SJSA1 (cell line): ENCODE measurements around the gene FBXW2. TPM values are rescaled to one million over a fixed set of nuclear protein-coding genes. Genes with fewer than 3 reads are reported as not detected.
"Not testable (repeated sequence)": the region's sequence is repeated elsewhere in the genome, so short reads cannot be mapped to it uniquely, and the experiment has no call there.

Experiments used
- DNase-seq, 2 experiments: peaks; one replicate each; pipeline ENCODE4 v3.0.0-alpha.2; 2015 to 2020; ENCODE audit warnings: low spot score in 2 of 2, low read depth in 1 of 2
- H3K27ac ChIP-seq: fragments of 250-450 bp; sonication (Bioruptor Pico); 2 replicates; pipeline ENCODE4 v1.5.1; 2020; ENCODE audit warnings: mild to moderate bottlenecking, moderate library complexity
- H3K27me3 ChIP-seq: fragments of 250-450 bp; sonication (Bioruptor Pico); replicated peaks from 2 replicates; pipeline ENCODE4 v1.5.1; 2020; ENCODE audit warnings: mild to moderate bottlenecking, moderate library complexity
- H3K36me3 ChIP-seq: fragments of 250-450 bp; sonication (Bioruptor Pico); 2 replicates; pipeline ENCODE4 v1.5.1; 2020; ENCODE audit warnings: mild to moderate bottlenecking
- H3K4me1 ChIP-seq: fragments of 250-450 bp; sonication (Bioruptor Pico); replicated peaks from 2 replicates; pipeline ENCODE4 v1.6.1; 2021; ENCODE audit warnings: mild to moderate bottlenecking
- H3K4me3 ChIP-seq: fragments of 250-450 bp; sonication (Bioruptor Pico); 2 replicates; pipeline ENCODE4 v1.5.1; 2020; ENCODE audit warnings: mild to moderate bottlenecking
- H3K9me3 ChIP-seq: fragments of 250-450 bp; sonication (Bioruptor Pico); replicated peaks from 2 replicates; pipeline ENCODE4 v1.5.1; 2020; ENCODE audit warnings: mild to moderate bottlenecking
- total RNA-seq: library from RNA; depleted of rRNA; stranded (reverse); fragments of >200 nt; shearing (Covaris generic); gene quantifications from 2 replicates; pipeline ENCODE4 v1.2.3, GENCODE V29; 2014

Gene FBXW2
- total RNA-seq, 1 experiment from 2014 or later = 17.9 TPM

DNA sequence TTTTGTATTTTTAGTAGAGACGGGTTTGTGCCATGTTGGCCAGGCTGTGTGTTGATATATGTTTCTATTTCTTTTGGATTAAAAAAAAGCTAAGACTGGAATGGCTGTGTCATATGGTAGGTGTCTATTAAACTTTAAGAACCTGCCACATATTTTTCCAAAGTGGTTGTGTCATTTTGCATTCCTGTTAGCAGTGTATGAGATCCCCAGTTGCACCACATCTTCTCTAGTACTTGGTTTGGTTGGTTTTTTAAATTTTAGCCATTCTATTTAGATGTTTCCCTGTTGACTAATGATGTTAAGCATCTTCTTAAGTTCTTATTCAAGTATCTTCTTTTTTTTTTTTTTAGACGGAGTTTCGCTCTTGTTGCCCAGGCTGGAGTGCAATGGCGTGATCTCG lies 42.8 kb downstream of the FBXW2 start:
- Histone ChIP-seq H3K27me3 (no peaks in the 10 kb centered on the region), H3K36me3 (no peaks in the 10 kb centered on the region), H3K4me1 (no peaks in the 10 kb centered on the region), H3K27ac (no peak overlapping the region), H3K9me3 (no peaks in the 10 kb centered on the region), H3K4me3 (no peak overlapping the region)
- no peak for DNase-seq

- DNase-seq, H3K36me3 ChIP-seq, H3K27ac ChIP-seq, H3K9me3 ChIP-seq, H3K4me1 ChIP-seq, H3K27me3 ChIP-seq, H3K4me3 ChIP-seq: not testable (repeated sequence)
These were observed 46.9 kb downstream of the FBXW2 start for GRCh38 chr9:120746366-120746765.

GRCh38 chr9:120745278-120745677 lies 47.9 kb downstream of the FBXW2 start:
- no peaks in the 10 kb centered on the region for H3K36me3 ChIP-seq
- H3K4me3 ChIP-seq = no peak overlapping the region
- H3K9me3 ChIP-seq = no peaks in the 10 kb centered on the region
- no peaks in the 10 kb centered on the region for H3K4me1 ChIP-seq
- H3K27ac ChIP-seq = no peak overlapping the region
- no peak for DNase-seq
- H3K27me3 ChIP-seq = no peaks in the 10 kb centered on the region

GRCh38 chr9:120742951-120743416 lies 50.2 kb downstream of the FBXW2 start:
- Histone ChIP-seq H3K4me1 (no peaks in the 10 kb centered on the region), H3K27ac (no peak overlapping the region), H3K27me3 (no peaks in the 10 kb centered on the region), H3K4me3 (no peak overlapping the region), H3K9me3 (no peaks in the 10 kb centered on the region), H3K36me3 (no peaks in the 10 kb centered on the region)
- no peak for DNase-seq

- Histone ChIP-seq H3K27ac (no peak overlapping the region), H3K27me3 (no peaks in the 10 kb centered on the region), H3K36me3 (no peaks in the 10 kb centered on the region), H3K4me1 (no peaks in the 10 kb centered on the region), H3K4me3 (no peak overlapping the region), H3K9me3 (no peaks in the 10 kb centered on the region)
- no peak for DNase-seq
These were observed 51.5 kb downstream of the FBXW2 start for GRCh38 chr9:120741701-120742100.

- DNase-seq = no peak
- H3K36me3 ChIP-seq = no peaks in the 10 kb centered on the region
- no peaks in the 10 kb centered on the region for H3K27me3 ChIP-seq
- H3K4me1 ChIP-seq = no peaks in the 10 kb centered on the region
- H3K9me3 ChIP-seq = no peaks in the 10 kb centered on the region
- no peak overlapping the region for H3K27ac ChIP-seq
- no peak overlapping the region for H3K4me3 ChIP-seq
These were observed 52.0 kb downstream of the FBXW2 start for GRCh38 chr9:120741191-120741590.

- Histone ChIP-seq H3K27ac (no peak overlapping the region), H3K9me3 (no peaks in the 10 kb centered on the region), H3K4me3 (no peak overlapping the region), H3K27me3 (no peaks in the 10 kb centered on the region), H3K4me1 (no peaks in the 10 kb centered on the region), H3K36me3 (no peaks in the 10 kb centered on the region)
- DNase-seq = no peak
These were observed 53.1 kb downstream of the FBXW2 start for GRCh38 chr9:120740132-120740531.

DNA sequence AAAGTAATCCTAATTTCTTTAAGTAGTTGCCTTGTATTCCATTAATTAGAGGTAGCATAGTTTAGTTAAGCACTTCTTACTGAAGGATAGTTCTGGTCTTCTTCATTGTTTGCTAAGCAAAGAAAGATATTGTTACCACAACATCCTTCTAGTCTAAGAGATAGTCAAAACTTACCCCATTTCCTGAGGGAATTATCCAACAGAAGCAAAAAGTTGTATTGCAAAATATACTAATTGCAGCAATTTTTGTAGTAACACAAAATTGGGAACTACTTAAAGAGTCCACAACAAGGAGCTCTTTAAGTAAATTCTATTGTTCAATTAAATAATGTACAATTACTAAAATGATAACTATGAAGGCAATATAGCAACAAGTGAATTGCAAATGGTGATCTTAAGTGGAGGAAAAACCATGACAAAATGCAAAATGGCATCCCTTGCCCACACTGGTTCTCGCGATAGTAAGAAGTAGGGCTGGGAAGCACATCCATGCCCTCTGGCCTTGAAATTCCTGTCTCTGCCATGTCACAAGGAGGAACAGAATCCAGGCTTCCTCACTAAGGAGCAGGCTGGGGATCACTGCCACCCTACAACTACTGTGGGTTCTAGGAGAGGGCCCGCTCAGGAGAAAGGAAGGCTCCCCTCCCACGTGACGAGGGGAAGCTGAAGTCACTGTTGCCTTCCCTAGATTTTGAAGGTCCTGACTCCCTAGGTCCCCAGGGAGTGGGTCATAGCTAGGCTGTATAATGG lies 55.6 kb downstream of the FBXW2 start:
- Histone ChIP-seq H3K27ac (no peak overlapping the region), H3K36me3 (no peaks in the 10 kb centered on the region), H3K9me3 (no peaks in the 10 kb centered on the region), H3K4me3 (no peak overlapping the region), H3K27me3 (no peaks in the 10 kb centered on the region), H3K4me1 (no peaks in the 10 kb centered on the region)
- DNase-seq = no peak

DNA sequence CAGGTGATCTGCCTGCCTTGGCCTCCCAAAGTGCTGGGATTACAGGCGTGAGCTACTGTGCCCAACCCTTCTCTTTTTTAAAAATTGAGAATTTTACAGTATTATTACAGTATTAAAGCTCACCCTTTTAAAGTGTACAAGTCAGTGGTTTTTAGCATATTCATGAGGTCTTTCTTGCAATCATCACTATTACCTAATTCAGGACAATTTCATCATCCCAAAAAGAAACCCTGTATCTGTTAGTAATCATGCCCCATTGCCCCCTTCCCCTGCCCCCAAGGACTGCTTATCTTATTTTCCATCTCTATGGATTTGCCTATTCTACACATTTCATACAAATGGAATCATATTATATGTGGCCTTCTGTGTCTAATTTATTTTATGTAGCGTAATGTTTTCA lies 56.3 kb downstream of the FBXW2 start:
- Histone ChIP-seq H3K9me3 (no peaks in the 10 kb centered on the region), H3K36me3 (no peaks in the 10 kb centered on the region), H3K4me1 (no peaks in the 10 kb centered on the region), H3K27me3 (no peaks in the 10 kb centered on the region), H3K27ac (no peak overlapping the region), H3K4me3 (no peak overlapping the region)
- no peak for DNase-seq

DNA sequence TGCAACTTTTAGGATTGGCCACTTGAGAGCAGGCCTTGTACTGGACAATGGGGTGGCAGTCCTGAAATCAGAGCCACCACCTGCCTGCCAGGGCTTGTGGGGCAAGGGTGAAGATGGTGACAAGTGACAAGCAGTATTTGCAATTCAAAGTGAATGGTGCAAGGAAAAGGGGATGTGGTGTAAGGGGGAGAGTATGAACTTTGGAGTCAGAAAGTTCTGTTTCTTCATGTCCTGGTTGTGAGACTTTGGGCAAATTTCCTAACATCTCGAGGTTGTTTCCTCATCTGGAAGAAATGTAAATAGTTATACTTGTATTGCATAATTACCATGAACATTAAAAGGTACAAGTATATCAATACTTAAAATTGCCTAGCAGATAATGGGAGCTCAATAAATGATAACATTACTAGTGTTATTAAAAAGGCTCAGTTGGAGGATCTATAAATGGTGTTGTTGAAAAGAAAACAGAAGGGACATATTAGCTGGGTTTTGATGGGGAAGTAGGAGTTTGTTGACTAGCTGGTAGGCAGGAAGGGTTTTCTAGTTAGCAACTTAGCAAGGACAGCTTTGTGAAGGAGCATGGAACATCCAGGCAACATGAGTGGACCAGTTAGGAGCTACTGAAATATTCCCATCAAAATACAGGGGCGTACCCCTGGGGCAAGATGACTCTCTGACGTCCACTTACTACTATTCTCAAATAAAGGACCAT lies 57.6 kb downstream of the FBXW2 start:
- H3K4me3 ChIP-seq = no peak overlapping the region
- H3K27me3 ChIP-seq = no peaks in the 10 kb centered on the region
- no peak for DNase-seq
- H3K9me3 ChIP-seq = no peaks in the 10 kb centered on the region
- no peak overlapping the region for H3K27ac ChIP-seq
- H3K36me3 ChIP-seq = no peaks in the 10 kb centered on the region
- peaks cover 3% of the 10 kb centered on the region; the same call in 1 of the 2 replicates for H3K4me1 ChIP-seq

- no peak for DNase-seq
- no peaks in the 10 kb centered on the region for H3K36me3 ChIP-seq
- no peak overlapping the region for H3K27ac ChIP-seq
These were observed 58.4 kb downstream of the FBXW2 start for GRCh38 chr9:120734607-120735410.

GRCh38 chr9:120733190-120733589 lies 60.0 kb downstream of the FBXW2 start:
- Histone ChIP-seq H3K36me3 (no peaks in the 10 kb centered on the region), H3K27ac (no peak overlapping the region), H3K27me3 (no peaks in the 10 kb centered on the region), H3K4me1 (peaks cover 4% of the 10 kb centered on the region; the same call in 1 of the 2 replicates), H3K9me3 (no peaks in the 10 kb centered on the region), H3K4me3 (no peak overlapping the region)
- DNase-seq = no peak

More at GRCh38 chr9:120734607-120735410, 58.4 kb downstream of the FBXW2 start:
- peaks cover 4% of the 10 kb centered on the region; the same call in 1 of the 2 replicates for H3K4me1 ChIP-seq
- no peak overlapping the region for H3K4me3 ChIP-seq
- H3K27me3 ChIP-seq = no peaks in the 10 kb centered on the region
- H3K9me3 ChIP-seq = no peaks in the 10 kb centered on the region

GRCh38 chr9:120730654-120731514 lies 62.3 kb downstream of the FBXW2 start:
- Histone ChIP-seq H3K27me3 (no peaks in the 10 kb centered on the region), H3K4me1 (peaks cover 4% of the 10 kb centered on the region; the same call in 1 of the 2 replicates), H3K36me3 (no peaks in the 10 kb centered on the region), H3K4me3 (no peak overlapping the region), H3K27ac (no peak overlapping the region), H3K9me3 (no peaks in the 10 kb centered on the region)
- DNase-seq = peak in 1 of 2 experiments; percentile 12
